Epithelial cell of prostate (primary cell): ENCODE measurements around the gene TBXAS1.

ENCODE experiments used
- DNase-seq: peaks from one replicate; pipeline ENCODE4 v3.0.0-alpha.2; 2011; ENCODE audit warnings: low read depth, low spot score
- H3K27ac ChIP-seq: fragments of 450-650 bp; 2 replicates; pipeline ENCODE4 v1.5.1; 2017; ENCODE audit warnings: mild to moderate bottlenecking

TBXAS1 gene

GRCh38 chr7:139966949-139967348, 137.9 kb downstream of the TBXAS1 start:
- no peak overlapping the region for H3K27ac ChIP-seq
- DNase-seq: no peak

DNA sequence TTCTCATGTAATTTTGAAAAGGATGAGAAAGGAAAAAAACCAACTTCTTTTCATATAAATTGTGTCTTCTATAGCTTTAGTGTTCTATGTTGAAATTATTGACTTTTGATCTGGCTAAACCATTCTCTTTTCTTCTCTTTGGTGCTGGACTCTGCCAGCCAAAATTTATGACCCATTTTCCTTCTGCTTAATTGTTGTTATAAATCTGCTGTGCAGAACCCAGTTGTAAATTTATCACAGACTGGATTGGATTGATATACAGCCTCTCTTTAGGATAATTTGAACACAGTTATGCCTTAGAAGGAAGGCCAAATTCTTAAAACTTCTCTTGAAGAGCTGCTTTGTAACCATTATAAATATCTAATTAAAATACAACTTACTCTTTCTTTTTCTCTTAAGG, 139.9 kb downstream of the TBXAS1 start:
- no peak overlapping the region for H3K27ac ChIP-seq
- DNase-seq: no peak

DNA sequence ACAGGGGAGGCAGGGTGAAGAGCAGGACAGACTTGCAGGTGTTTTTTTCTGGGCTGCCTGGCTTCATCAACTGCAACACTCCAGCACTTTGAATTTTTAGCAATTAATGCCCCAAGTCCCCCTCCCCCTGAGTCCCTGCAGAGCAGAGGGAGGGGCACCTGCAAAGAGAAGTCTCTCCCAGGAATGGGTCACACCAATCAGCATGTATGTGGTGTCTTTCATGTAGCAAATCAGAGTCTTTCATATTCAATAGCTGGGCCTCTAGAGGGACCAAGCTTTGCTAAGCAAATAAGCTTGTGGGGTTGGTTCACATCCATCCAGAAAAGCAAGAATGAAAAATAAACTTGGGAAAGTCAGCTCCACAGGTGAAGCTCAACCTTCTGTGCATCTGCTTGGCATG, 143.0 kb downstream of the TBXAS1 start:
- H3K27ac ChIP-seq: no peak overlapping the region
- DNase-seq: no peak

DNA sequence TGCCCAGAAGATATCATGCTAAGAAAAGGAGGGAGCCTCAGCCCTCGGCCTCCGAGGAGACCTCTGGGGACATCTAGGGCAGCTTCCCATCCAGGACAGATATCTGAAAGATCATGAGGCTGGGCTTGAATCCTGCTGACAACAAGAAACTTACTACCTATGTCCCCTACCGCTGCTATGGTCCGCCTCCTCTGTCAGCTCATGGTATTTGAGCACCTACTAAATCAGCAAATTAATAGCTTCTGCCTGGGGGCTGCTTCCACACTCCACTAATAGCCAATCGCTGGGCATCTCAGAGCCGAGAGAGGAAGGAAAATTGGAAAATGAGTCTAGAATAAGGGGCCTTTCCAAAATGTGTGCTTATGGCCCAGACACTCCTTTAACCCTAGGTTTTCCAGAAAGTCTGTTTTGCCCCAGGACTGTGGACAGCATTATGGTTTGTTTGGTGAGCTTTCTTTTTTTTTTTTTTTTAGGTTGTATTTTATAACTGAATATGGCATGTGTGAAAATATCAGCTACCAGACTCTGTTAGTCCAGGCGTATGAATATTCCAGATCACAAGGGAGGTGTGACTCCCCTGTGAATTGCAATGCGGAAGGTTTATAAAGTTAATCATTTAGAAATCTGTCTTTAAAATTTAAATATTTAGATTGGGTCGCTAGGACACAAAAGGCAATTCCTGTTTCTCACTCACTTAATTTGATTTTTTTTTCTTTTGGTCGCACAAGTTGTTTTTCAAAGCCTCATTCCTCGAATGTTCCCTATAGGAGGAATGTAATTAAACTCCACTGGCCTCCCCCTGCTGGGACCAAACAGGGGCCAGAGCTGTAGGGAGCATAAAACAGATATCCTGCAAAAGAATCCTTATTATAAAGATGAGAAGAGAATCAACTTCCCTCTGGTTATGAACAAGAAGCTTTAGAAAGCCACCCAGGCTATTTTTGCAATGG, 144.3 kb downstream of the TBXAS1 start:
- no peak overlapping the region for H3K27ac ChIP-seq
- no peak for DNase-seq

- H3K27ac ChIP-seq: no peak overlapping the region
- DNase-seq: no peak
Observed at GRCh38 chr7:139974179-139974811, 145.2 kb downstream of the TBXAS1 start.

DNA sequence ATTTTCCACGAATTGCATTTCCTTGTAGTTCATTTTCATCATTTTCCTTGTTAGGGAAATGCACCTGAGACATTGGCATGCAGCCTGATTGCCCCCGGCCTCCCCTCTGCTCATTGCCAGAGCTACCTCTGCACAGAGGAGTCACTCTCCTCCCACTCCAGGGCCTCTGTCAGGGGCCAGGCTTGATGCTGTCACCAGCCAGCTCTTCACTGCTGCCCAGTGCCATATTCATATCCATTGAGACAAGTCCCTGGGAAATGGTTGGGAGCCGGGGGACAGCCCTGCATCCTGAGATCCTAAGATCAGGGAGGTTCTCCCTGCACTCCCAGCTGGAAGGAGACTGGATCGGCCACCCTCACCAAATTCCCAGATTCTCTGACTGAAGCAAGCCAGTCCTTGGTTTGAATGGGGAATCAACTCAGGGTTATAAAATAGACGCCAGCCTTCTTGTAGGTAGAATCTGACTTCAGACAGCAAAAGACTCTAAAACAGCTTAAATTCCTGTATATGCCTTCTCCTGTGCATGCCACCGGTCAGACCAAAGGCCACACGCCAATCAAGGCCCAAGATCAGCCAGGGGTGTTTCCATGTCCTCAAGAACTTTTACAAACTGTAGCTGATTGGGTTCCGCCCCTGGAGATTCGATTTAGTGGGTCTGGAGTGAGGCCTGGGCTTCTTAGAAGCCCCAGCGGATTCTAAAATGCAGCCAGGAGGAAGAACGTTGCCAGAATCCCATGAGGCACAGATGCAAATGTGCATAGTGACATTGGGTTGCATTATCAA, 147.2 kb downstream of the TBXAS1 start:
- no peak for DNase-seq
- no peak overlapping the region for H3K27ac ChIP-seq

DNA sequence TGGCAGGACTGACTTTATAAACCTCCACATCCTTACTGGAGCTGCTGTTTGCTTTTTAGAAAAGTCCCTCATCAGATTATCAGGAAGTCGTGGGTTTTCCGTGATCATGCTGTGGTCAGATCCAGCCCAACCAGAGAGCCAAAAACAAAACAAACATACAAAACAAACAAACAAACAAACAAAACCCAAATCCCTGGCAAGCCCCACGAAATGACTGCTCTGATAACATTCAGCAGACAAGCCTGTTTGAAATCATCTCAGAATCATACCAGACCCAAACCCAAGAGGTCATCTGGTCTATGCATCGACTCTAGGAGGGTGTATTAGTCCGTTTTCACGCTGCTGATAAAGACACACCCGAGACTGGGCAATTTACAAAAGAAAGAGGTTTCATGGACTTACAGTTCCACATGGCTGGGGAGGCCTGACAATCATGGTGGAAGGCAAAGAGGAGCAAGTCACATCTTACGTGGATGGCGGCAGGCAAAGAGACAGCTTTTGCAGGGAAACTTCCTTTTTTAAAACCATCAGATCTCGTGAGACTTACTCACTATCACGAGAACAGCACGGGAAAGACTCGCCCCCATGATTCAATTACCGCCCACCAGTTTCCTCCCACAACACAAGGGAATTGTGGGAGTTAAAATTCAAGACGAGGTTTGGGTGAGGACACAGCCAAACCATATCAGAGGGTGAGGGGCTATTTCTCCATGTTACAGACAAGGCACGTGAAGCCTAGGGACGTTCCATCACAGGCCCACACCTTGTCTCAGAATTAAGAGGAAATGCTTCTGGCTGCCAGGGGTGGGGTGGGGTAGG, 148.0 kb downstream of the TBXAS1 start:
- DNase-seq: no peak
- H3K27ac ChIP-seq: no peak overlapping the region

DNA sequence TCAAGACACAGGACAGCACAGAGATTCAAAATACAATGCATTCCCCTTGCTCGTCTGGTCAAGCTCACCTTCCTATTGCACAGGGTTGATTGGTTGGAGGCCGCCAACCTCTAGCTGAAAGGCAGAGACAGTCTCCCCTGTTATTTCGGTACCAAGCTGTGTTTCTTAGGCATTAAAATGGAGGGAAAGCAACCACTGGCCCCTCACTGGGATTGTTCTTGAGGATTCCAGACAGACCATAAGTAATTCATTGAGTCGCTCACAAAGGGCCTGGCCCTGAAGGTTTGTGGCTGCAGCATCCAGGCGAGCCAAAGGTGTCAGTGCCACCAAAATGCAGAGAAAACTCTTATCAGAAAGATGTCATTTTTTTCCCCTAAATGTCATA, 152.4 kb downstream of the TBXAS1 start:
- DNase-seq: no peak
- H3K27ac ChIP-seq: no peak overlapping the region

DNA sequence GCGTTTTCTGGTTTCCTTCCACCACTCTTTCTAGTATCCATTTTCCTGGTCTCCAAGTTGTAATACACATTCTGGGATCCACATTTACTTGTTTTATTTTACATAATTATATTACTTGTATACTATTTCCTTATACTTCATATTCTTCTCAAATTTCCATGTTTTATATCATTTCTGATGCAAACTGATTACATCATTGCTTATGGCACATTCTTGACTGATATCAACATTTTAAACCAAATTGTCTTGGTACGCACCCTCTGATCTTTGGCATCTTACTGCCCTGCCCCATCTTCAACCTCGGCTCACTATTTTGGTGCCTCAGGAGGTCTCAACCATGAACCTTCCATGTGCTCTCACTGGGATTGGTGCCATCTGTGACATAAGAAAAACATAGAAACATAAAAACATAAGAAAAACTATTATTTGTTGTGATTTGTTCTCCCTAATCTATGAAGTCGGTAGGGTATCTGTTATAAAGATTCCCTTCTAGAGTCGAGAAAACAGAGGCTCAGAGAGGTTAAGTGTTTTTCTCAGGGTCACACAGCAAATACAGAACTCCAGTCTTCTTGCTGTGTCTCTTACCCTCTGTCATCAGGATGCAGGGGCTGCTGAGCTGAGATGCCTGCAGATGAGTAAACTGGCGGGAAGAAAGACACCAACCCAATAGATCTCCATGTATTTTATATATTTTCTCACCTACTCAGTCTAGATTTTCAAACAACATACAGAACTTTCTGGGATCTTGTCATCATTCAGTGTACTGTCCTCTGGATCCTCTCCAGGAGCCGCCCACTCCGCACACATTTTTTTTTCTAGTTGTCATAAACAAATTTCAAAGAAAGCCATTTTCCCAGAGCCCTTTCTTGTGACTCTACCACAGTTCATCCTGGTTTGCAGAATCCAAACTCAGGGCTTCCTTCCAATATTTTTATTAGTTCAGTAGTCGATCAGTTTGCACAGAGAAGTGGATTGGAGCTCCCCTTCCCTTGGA, 154.2 kb downstream of the TBXAS1 start:
- no peak overlapping the region for H3K27ac ChIP-seq
- DNase-seq: no peak

GRCh38 chr7:139984642-139985539, 155.8 kb downstream of the TBXAS1 start:
- no peak for DNase-seq
- no peak overlapping the region for H3K27ac ChIP-seq

DNA sequence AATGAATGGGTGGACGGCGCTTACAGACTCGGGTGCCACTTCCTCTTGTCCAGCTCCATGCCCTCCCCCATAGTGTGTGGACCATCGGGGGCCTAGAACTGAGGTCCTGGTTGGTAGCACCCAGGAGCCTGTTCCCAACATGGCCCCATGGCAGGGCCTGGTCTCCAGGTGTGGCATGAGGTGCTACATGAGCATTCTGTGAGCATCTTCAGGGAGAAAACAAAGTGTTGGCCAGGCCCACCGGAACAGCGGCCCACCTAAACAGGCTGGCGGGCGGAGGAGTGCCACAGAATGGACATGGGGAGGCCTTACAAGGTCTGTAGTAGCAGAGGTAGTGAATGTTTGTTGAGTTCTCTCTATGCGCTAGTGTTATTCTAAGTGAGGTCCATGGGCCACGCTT, 156.7 kb downstream of the TBXAS1 start:
- no peak for DNase-seq
- H3K27ac ChIP-seq: no peak overlapping the region

- no peak overlapping the region for H3K27ac ChIP-seq
- no peak for DNase-seq
Observed at GRCh38 chr7:139987691-139988516, 158.8 kb downstream of the TBXAS1 start.

DNA sequence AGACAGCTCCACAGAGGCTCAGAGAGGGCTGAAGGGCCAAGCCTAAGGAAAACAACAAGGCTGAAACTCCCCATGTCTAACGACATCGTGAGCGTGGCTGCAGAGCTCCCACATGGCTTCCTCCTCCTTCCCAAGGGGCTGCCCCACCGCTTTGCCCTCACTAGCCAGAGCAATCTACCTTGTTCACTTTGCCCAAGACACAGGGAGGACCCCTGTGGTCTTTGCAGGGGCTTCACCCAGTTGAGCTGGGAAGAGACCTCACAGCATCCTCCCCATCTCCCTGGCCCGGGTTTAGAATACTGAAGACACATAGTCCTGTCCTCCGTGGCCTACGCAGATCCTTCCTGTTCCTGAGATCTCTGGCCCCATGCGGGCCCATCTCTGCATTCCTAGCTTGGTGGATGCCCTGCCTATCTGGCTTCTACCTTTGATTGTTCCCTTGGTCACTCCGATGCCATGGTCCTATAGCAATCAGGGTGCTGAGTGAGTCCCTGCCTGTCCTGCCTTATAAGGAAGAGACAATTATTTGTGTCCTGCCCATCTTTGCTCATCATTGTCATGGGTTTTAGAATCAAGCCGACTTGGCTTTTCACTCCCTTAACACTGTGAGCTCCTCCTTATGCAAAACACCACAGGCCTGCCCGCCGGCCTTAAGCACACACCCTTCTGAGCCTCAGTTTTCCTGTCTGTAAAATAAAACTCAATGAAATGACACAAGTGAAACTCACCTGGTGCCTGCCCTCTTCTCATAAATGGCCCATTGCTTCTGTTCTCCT, 160.5 kb downstream of the TBXAS1 start:
- no peak overlapping the region for H3K27ac ChIP-seq
- DNase-seq: no peak

- DNase-seq: no peak
- H3K27ac ChIP-seq: no peak overlapping the region
Observed at GRCh38 chr7:139990142-139990535, 161.1 kb downstream of the TBXAS1 start.

DNA sequence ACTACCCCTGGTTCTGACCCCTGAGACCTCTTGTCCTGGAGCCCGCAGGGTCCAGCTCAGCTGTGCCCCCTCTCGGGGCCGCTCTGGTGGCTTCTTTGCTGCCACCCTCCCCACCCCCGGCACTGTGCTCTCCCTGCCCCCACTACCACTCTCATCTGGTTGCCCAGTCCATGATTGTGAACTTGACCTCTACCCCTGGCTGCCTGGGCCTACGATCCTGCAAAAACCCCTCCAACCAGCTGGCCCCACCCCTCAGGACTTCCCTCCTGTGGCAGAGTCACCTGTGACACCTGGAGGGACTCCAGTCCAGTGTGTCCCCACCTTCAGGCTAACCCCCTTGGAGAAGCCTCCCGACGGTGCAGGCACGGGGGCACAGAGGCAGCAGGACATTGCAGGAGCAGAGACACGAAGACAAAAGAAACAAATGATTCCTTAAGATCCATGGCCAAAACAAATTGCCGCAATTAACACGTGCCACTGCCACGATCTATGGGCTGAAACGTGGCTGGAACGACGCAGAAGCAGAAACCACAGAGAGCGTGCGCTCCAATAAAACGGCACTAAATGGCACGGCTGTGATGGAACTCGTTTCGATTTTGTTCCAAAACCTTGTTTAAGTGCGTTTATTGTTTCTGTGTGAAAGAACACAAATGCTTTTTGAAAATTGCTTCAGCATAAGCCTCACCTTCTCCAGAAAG, 161.7 kb downstream of the TBXAS1 start:
- no peak for DNase-seq
- H3K27ac ChIP-seq: no peak overlapping the region

- H3K27ac ChIP-seq: no peak overlapping the region
- DNase-seq: no peak
Observed at GRCh38 chr7:139991269-139991666, 162.2 kb downstream of the TBXAS1 start.
